ENCODE data around the gene PDE4C.

Gene PDE4C

GRCh38 chr19:18197306-18197705 is 28.9 kb downstream of the PDE4C start:
- no peak for DNase-seq

- DNase-seq, result no peak
These were observed 29.8 kb downstream of the PDE4C start for GRCh38 chr19:18196511-18196845.

GRCh38 chr19:18194554-18195238 is 31.5 kb downstream of the PDE4C start:
- no peak for DNase-seq

GRCh38 chr19:18194181-18194530 is 32.1 kb downstream of the PDE4C start:
- no peak for DNase-seq

GRCh38 chr19:18193388-18194180 is 32.7 kb downstream of the PDE4C start:
- DNase-seq, result peak; percentile 28

GRCh38 chr19:18192673-18193387 is 33.4 kb downstream of the PDE4C start, which contains the start of gene MPV17L2:
MPV17L2 (plus strand) TSS chr19:18193218; CDS start chr19:18193282, 64 bp downstream.
- peak; percentile 99 for DNase-seq

GRCh38 chr19:18191640-18192062 is 34.6 kb downstream of the PDE4C start:
- DNase-seq, result no peak

GRCh38 chr19:18190278-18190677 is 36.0 kb downstream of the PDE4C start:
- DNase-seq, result no peak

- DNase-seq, result no peak
These were observed 40.7 kb downstream of the PDE4C start for GRCh38 chr19:18185538-18185937.

- DNase-seq, result no peak
These were observed 42.7 kb downstream of the PDE4C start for GRCh38 chr19:18183529-18183928.

- no peak for DNase-seq
These were observed 46.3 kb downstream of the PDE4C start for GRCh38 chr19:18179957-18180356.

GRCh38 chr19:18176367-18177310 is 49.6 kb downstream of the PDE4C start:
- no peak for DNase-seq

GRCh38 chr19:18174983-18175382 is 51.3 kb downstream of the PDE4C start:
- no peak for DNase-seq
